K562 (cell line): ENCODE results near the gene C1orf105. TPM values are rescaled to one million over a fixed set of nuclear protein-coding genes. Genes with fewer than 3 reads are reported as not detected.

ENCODE experiments used
- ATAC-seq: fragments of 200-7000 bp; cut with Tn5 transposase; 3 replicates; pipeline ENCODE4 v1.9.1; 2020; ENCODE audit warnings: moderate library complexity
- BruUV-seq: library from RNA; stranded (reverse); fragments of 400-500 nt; replicated peaks from 2 replicates; lab custom pipeline; 2021; lab: Mats Ljungman, UMichigan
- CTCF ChIA-PET: fragments of 300-600 bp; formaldehyde crosslinking; extraction: SDS; loops from one replicate; lab custom pipeline; 2021; ENCODE audit warnings: low intra/inter-chr PET ratio; lab: Yijun Ruan, JAX
- POLR2A ChIA-PET: fragments of 300-600, 350-650 bp; sonication (Branson Sonifier 250); formaldehyde crosslinking; extraction: SDS; loops from one replicate; lab custom pipeline; 2021; ENCODE audit warnings: antibody characterized with exemption, inconsistent platforms; lab: Yijun Ruan, JAX
- DNase-seq, 4 experiments: peaks; one replicate each; pipeline versions ENCODE4 v3.0.0 to v3.0.0-alpha.2; 2011 to 2018; ENCODE audit warnings: low spot score in 3 of 4, mixed read lengths in 3 of 4; ENCODE audit errors: extremely low read depth in 1 of 4
- FAIRE-seq: peaks from 2 replicates; lab custom pipeline; 2011; peaks lifted over from hg19 to GRCh38; lab: Jason Lieb, UNC
- H2AFZ ChIP-seq: 2 replicates; pipeline ENCODE4 v1.6.0; 2011; ENCODE audit warnings: low read depth, low read length, control low read depth, inconsistent platforms
- H3K27ac ChIP-seq: fragments of 200-600 bp; 3 replicates; pipeline ENCODE4 v1.8.0; 2011; ENCODE audit warnings: low read depth, mild to moderate bottlenecking, control low read depth, inconsistent platforms, low read length, moderate library complexity, mixed read lengths; ENCODE audit errors: extremely low read depth
- H3K27me3 ChIP-seq, 2 experiments: fragments of 300-600 bp in 1 of 2; 2 replicates in 1 of 2; 3 replicates in 1 of 2; pipeline versions ENCODE4 v1.6.0 to v1.8.0; 2011; ENCODE audit warnings: inconsistent platforms in 2 of 2, low read length in 2 of 2, mild to moderate bottlenecking in 1 of 2, mixed read lengths in 1 of 2, moderate library complexity in 1 of 2; ENCODE audit not compliant: control insufficient read depth in 2 of 2, insufficient read depth in 2 of 2
- H3K36me3 ChIP-seq: fragments of 300-600 bp; 3 replicates; pipeline ENCODE4 v1.8.0; 2011; ENCODE audit warnings: mild to moderate bottlenecking, low read length, inconsistent platforms; ENCODE audit not compliant: control insufficient read depth, insufficient read depth
- H3K4me1 ChIP-seq, 2 experiments: fragments of 200-600 bp in 1 of 2; replicated peaks in 1 of 2; 2 replicates in 1 of 2; 3 replicates in 1 of 2; pipeline versions ENCODE4 v1.5.1 to v1.8.0; 2011; ENCODE audit warnings: inconsistent platforms in 2 of 2, low read length in 2 of 2, mild to moderate bottlenecking in 1 of 2, mixed read lengths in 1 of 2, moderate library complexity in 1 of 2; ENCODE audit not compliant: control insufficient read depth in 2 of 2, insufficient read depth in 2 of 2
- H3K4me2 ChIP-seq: 2 replicates; pipeline ENCODE4 v1.6.1; 2011; ENCODE audit warnings: low read length, control low read depth, inconsistent platforms, mixed read lengths; ENCODE audit not compliant: insufficient read depth
- H3K4me3 ChIP-seq: fragments of 200-600 bp; sonication (generic), shearing (Covaris generic); 2 replicates; pipeline ENCODE4 v1.5.1; 2016; ENCODE audit warnings: control low read depth, inconsistent platforms
- H3K79me2 ChIP-seq: fragments of 200-600 bp; 3 replicates; pipeline ENCODE4 v1.8.0; 2011; ENCODE audit warnings: low read length, inconsistent platforms; ENCODE audit not compliant: control insufficient read depth, insufficient read depth
- H3K9ac ChIP-seq, 2 experiments: 2 replicates each; pipeline versions ENCODE4 v1.6.0 to v1.6.1; 2011; ENCODE audit warnings: low read depth in 2 of 2, low read length in 2 of 2, control low read depth in 1 of 2, inconsistent platforms in 1 of 2, mild to moderate bottlenecking in 1 of 2, mixed read lengths in 1 of 2; ENCODE audit not compliant: insufficient read depth in 1 of 2
- H3K9me1 ChIP-seq: one replicate; pipeline ENCODE4 v1.6.0; 2011; ENCODE audit warnings: inconsistent platforms, mild to moderate bottlenecking, low read length, moderate library complexity; ENCODE audit not compliant: control insufficient read depth, insufficient read depth
- H3K9me3 ChIP-seq: replicated peaks from 2 replicates; pipeline ENCODE4 v1.5.1; 2011; ENCODE audit warnings: low read depth, low read length, inconsistent platforms; ENCODE audit not compliant: control insufficient read depth, insufficient read depth
- H4K20me1 ChIP-seq: replicated peaks from 2 replicates; pipeline ENCODE4 v1.6.1; 2011; ENCODE audit warnings: low read length, inconsistent platforms, mixed read lengths; ENCODE audit not compliant: control insufficient read depth, insufficient read depth
- ARNT ChIP-seq, 2 experiments: fragments of 450-650 bp; IDR thresholded peaks; 2 replicates each; pipeline ENCODE4 v1.6.1; 2016; ENCODE audit warnings: mild to moderate bottlenecking in 1 of 2
- CHD2 ChIP-seq: IDR thresholded peaks from 2 replicates; pipeline ENCODE4 v1.6.1; 2011; ENCODE audit warnings: low read depth, low read length
- EP400 ChIP-seq: fragments of 450-650 bp; IDR thresholded peaks from 2 replicates; pipeline ENCODE4 v1.6.1; 2017; ENCODE audit warnings: antibody characterized with exemption, mild to moderate bottlenecking, moderate library complexity
- HMG20B ChIP-seq: fragments of 250-450 bp; sonication (Bioruptor Pico); IDR thresholded peaks from 2 replicates; pipeline ENCODE4 v1.5.0; 2021; ENCODE audit warnings: mild to moderate bottlenecking
- MAFK ChIP-seq: IDR thresholded peaks from 2 replicates; pipeline ENCODE4 v1.6.1; 2011; ENCODE audit warnings: low read length, improper control_type of control experiment
- SRSF1 ChIP-seq: fragments of 200-400 bp; formaldehyde crosslinking; IDR thresholded peaks from 2 replicates; pipeline ENCODE4 v1.6.1; 2017; ENCODE audit warnings: mild to moderate bottlenecking, low read depth, low read length, moderate library complexity
- TAF15 ChIP-seq: fragments of 200-400 bp; formaldehyde crosslinking; IDR thresholded peaks from 2 replicates; pipeline ENCODE4 v1.6.1; 2017; ENCODE audit warnings: mild to moderate bottlenecking, low read depth, low read length, moderate library complexity
- ZFP1 ChIP-seq: fragments of 450-650 bp; formaldehyde crosslinking; IDR thresholded peaks from 2 replicates; pipeline ENCODE4 v1.4.0; 2020; ENCODE audit warnings: mild to moderate bottlenecking, mixed read lengths
- WGBS: fragments of 100-300 bp; shearing (Covaris generic); methylation state at CpG from one replicate; pipeline ENCODE4 v1.1.6; 2016; ENCODE audit warnings: low coverage, mixed read lengths; ENCODE audit not compliant: insufficient coverage; ENCODE audit errors: missing lambda C conversion rate; 5-methylcytosine and 5-hydroxymethylcytosine counted together
- in situ Hi-C: fragments of 300-500 bp; cut with MboI; formaldehyde crosslinking; loops from 4 replicates; pipeline ENCODE4 v1.15.0; 2018; ENCODE audit warnings: inconsistent platforms, mixed read lengths
- intact Hi-C: fragments of 100-400 bp; cut with micrococcal nuclease; formaldehyde crosslinking; loops from 2 replicates; pipeline ENCODE4 v1.14.2; 2022
- polyA plus RNA-seq, 8 experiments: library from polyadenylated mRNA; depleted of rRNA in 4 of 8; stranded (reverse) in 5 of 8; unstranded in 3 of 8; fragments of >200 nt; fragmentation: Nextera tagmentation in 2 of 8; fragmentation: Illumina TruSeq in 1 of 8; extraction: Ambion mirVana in 2 of 8; extraction: Trizol in 1 of 8; gene quantifications; 2 replicates each; pipeline versions ENCODE4 v1.2.1 to v1.2.3, GENCODE V29; 2011 to 2014; ENCODE audit warnings: inconsistent platforms in 1 of 8, missing spikeins in 1 of 8
- total RNA-seq, 7 experiments: library from RNA; depleted of rRNA in 6 of 7; stranded (reverse); fragments of >200 nt in 6 of 7; fragmentation: Illumina TruSeq in 2 of 7; extraction: Trizol in 2 of 7; gene quantifications; 2 replicates each; pipeline versions ENCODE4 v1.2.1 to v1.2.3, GENCODE V29; 2011 to 2021; ENCODE audit warnings: low replicate concordance in 1 of 7
- TF ChIP-seq, protein P1 (sequence below): fragments of 200-800 bp; sonication (Bioruptor generic); IDR thresholded peaks from 2 replicates; pipeline ENCODE4 v1.6.1; 2017; ENCODE audit warnings: missing genetic modification characterization, missing compliant biosample characterization
- TF ChIP-seq, protein P2 (sequence below): fragments of 250-450 bp; sonication (Bioruptor Pico); IDR thresholded peaks from 2 replicates; pipeline ENCODE4 v1.5.1; 2021; ENCODE audit warnings: mild to moderate bottlenecking

The C1orf105 gene
- total and polyA plus RNA-seq, 9 of the 15 experiments (the other 6 are each of a cell fraction or from before 2014, with no cell fraction given), result 0.08 TPM; not detected in 8

DNA sequence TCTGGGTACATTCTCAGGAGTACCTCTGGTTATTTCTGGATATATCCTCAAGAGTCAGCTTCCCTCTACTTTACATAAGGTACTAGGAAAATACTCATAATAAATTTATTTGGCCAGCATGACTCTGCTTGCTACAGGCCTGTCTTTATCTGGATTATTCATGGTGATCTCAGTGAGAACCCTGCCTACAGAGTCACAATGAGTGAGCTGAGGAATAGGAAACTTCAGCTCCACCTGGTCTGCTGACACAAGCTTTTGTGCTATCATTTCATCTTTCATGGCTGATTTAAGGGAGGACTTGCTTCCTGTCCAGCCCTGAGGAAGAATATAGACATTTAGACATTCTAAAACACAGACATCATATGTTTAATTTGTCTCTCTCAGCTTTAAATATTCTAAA lies 93.0 kb downstream of the C1orf105 start (continued):
- TF ChIP-seq TAF15 (no peak), ZFP1 (CRISPR knock-in tag) (no peak)
- TF ChIP-seq, protein P1, sequence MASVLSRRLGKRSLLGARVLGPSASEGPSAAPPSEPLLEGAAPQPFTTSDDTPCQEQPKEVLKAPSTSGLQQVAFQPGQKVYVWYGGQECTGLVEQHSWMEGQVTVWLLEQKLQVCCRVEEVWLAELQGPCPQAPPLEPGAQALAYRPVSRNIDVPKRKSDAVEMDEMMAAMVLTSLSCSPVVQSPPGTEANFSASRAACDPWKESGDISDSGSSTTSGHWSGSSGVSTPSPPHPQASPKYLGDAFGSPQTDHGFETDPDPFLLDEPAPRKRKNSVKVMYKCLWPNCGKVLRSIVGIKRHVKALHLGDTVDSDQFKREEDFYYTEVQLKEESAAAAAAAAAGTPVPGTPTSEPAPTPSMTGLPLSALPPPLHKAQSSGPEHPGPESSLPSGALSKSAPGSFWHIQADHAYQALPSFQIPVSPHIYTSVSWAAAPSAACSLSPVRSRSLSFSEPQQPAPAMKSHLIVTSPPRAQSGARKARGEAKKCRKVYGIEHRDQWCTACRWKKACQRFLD (CRISPR knock-in tag), result no peak

DNA sequence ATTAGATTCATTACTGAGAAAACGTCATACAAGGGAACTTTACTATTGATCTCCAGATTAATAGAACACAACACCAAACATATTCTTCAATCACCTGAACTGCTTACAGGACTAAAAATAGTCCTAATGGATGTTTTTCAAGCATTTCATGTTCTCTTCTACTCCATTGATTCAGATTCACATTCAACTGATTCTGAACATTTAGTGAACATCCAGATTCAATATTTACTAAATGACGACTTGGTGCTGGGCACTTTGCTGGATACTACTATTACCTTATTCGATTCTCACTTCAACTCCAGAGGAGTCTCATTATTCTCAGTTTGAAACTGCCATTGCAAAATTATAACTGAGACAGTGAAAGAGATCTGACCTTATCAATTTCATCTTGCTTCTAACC lies 93.6 kb downstream of the C1orf105 start:
- no peak for ATAC-seq
- Histone ChIP-seq H3K4me2 (no peak overlapping the region), H3K9me1 (no peaks in the 10 kb centered on the region), H3K27ac (no peak overlapping the region), H3K4me3 (no peak overlapping the region), H3K4me1 (peaks cover 0 to 16% of the 10 kb centered on the region in 2 experiments; a peak in 2 of 5 replicates), H3K9ac (no peak overlapping the region), H3K36me3 (no peaks in the 10 kb centered on the region), H2AFZ (peak overlapping the region; percentile 21; the same call in 1 of the 2 replicates)
- no TSS peak for BruUV-seq
- POLR2A ChIA-PET, result interaction anchor here (1.0 kb wide), 1 partner anchor 19 kb away, joined by 4 read pairs; the partner anchor contains the start of gene SUCO
- in situ Hi-C loops (no loop called here), intact Hi-C loops (no loop called here)
- WGBS, result 15% methylated on average over 3 of the region's 3 CpGs
- TF ChIP-seq, protein P2, sequence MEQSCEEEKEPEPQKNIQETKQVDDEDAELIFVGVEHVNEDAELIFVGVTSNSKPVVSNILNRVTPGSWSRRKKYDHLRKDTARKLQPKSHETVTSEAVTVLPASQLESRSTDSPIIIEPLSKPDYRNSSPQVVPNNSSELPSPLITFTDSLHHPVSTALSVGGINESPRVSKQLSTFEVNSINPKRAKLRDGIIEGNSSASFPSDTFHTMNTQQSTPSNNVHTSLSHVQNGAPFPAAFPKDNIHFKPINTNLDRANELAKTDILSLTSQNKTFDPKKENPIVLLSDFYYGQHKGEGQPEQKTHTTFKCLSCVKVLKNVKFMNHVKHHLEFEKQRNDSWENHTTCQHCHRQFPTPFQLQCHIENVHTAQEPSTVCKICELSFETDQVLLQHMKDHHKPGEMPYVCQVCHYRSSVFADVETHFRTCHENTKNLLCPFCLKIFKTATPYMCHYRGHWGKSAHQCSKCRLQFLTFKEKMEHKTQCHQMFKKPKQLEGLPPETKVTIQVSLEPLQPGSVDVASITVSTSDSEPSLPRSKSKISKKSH (CRISPR knock-in tag), result no peak
- TF ChIP-seq EP400, result no peak
- no peak for TF ChIP-seq ARNT (IDR thresholded peaks at IDR 0.05)
- no peak for TF ChIP-seq HMG20B
- no peak for TF ChIP-seq SRSF1
- TF ChIP-seq CHD2, result no peak
- TF ChIP-seq MAFK, result no peak
- TF ChIP-seq, all 486 proteins: peak for 0
- Histone ChIP-seq H3K27me3 (no peaks in the 10 kb centered on the region), H3K9me3 (no peaks in the 10 kb centered on the region; the same call in 1 of the 2 replicates), H3K79me2 (no peaks in the 10 kb centered on the region), H4K20me1 (no peaks in the 10 kb centered on the region)
- CTCF ChIA-PET, result no interaction called here
- FAIRE-seq (no peak), DNase-seq (no peak)
